ENCODE data around the gene POLR1A.

POLR1A gene

GRCh38 chr2:86142436-86143257 lies 37.0 kb upstream of the POLR1A start:
- TF ChIP-seq MYC (IDR thresholded peaks at IDR 0.05; ENCODE audit: low read depth, low read length) (no peak), POLR2A (IDR thresholded peaks at IDR 0.05; ENCODE audit: extremely low read depth, insufficient read length) (peak; percentile 10)
- TF ChIP-seq, protein P1, sequence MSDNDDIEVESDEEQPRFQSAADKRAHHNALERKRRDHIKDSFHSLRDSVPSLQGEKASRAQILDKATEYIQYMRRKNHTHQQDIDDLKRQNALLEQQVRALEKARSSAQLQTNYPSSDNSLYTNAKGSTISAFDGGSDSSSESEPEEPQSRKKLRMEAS (IDR thresholded peaks at IDR 0.05; ENCODE audit: low read depth, low read length) = no peak
- TF ChIP-seq, protein P2, sequence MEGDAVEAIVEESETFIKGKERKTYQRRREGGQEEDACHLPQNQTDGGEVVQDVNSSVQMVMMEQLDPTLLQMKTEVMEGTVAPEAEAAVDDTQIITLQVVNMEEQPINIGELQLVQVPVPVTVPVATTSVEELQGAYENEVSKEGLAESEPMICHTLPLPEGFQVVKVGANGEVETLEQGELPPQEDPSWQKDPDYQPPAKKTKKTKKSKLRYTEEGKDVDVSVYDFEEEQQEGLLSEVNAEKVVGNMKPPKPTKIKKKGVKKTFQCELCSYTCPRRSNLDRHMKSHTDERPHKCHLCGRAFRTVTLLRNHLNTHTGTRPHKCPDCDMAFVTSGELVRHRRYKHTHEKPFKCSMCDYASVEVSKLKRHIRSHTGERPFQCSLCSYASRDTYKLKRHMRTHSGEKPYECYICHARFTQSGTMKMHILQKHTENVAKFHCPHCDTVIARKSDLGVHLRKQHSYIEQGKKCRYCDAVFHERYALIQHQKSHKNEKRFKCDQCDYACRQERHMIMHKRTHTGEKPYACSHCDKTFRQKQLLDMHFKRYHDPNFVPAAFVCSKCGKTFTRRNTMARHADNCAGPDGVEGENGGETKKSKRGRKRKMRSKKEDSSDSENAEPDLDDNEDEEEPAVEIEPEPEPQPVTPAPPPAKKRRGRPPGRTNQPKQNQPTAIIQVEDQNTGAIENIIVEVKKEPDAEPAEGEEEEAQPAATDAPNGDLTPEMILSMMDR (IDR thresholded peaks at IDR 0.05; ENCODE audit: low read depth, low read length) = no peak
- H3K4me3 ChIP-seq (ENCODE audit: low read depth, low read length) = no peak overlapping the region
- DNase-seq (ENCODE audit: low read depth) = no peak

GRCh38 chr2:86140969-86141392 lies 35.3 kb upstream of the POLR1A start:
- no peak for TF ChIP-seq MYC (IDR thresholded peaks at IDR 0.05; ENCODE audit: low read depth, low read length)
- H3K4me3 ChIP-seq (ENCODE audit: low read depth, low read length) = no peak overlapping the region
- DNase-seq (ENCODE audit: low read depth) = peak; percentile 34

DNA sequence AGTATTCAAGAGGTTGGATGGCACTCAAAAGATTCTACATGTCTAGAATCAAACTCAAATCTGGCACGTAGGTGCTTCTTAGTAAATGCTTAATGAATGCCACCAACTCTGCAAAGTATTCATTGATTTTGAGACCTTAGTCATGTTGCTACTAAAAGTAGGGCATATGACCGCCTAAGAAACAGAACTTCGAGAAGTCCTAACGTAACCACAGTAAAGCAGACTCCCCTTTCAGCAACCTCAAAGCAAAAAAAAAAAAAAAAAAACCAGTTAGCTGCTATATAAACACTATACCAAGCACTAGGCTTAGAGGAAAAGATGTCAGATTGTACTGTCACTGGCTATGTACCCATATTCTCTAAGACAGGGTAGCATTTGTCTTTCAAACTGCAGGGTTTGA lies 34.3 kb upstream of the POLR1A start:
- no peak for DNase-seq (ENCODE audit: low read depth)
- TF ChIP-seq MYC (IDR thresholded peaks at IDR 0.05; ENCODE audit: low read depth, low read length) = no peak
- TF ChIP-seq POLR2A (IDR thresholded peaks at IDR 0.05; ENCODE audit: extremely low read depth, insufficient read length) = no peak
- TF ChIP-seq, protein P2 (IDR thresholded peaks at IDR 0.05; ENCODE audit: low read depth, low read length) = no peak
- TF ChIP-seq, protein P1 (IDR thresholded peaks at IDR 0.05; ENCODE audit: low read depth, low read length) = no peak
- H3K4me3 ChIP-seq (ENCODE audit: low read depth, low read length) = no peak overlapping the region

DNA sequence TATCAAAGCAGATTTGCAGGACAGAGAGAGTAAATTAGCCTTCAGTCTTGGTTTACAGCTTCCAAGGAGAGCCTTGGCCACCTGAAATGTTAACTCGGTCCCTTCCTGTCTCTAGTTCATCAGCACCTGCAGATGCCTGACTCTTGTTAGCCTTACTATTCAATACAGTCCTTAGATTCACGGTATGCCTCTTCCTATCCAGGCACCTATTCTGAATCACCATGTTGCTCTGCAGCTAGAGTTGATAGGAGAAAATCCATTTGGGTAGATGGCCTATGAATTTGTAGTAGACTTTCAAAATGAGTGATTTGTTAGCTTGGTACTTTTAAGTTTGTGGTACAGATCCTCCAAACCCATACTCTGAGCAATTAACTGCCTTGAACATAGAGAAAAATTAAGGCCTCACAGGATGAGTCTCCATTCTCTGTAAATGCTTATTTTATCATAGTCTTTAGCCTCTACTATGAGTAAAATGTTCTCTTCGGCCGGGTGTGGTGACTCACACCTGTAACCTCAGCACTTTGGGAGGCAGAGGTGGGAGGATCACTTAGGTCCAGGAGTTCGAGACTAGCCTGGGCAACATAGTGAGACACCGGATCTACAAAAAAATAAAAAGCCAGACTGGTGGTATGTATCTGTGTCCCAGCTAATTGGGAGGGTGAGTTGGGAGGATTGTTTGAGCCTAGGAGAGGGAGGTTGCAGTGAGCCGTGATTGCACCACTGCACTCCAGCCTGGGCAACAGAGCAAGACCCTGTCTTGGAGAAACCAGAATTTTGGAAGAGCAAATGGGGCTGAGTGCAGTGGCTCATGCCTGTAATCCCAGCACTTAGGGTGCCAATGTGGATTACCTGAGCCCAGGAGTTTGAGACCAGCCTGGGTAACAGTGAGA lies 33.3 kb upstream of the POLR1A start:
- TF ChIP-seq, protein P1 (IDR thresholded peaks at IDR 0.05; ENCODE audit: low read depth, low read length) = no peak
- TF ChIP-seq MYC (IDR thresholded peaks at IDR 0.05; ENCODE audit: low read depth, low read length) = no peak
- TF ChIP-seq POLR2A (IDR thresholded peaks at IDR 0.05; ENCODE audit: extremely low read depth, insufficient read length) = no peak
- TF ChIP-seq, protein P2 (IDR thresholded peaks at IDR 0.05; ENCODE audit: low read depth, low read length) = no peak
- DNase-seq (ENCODE audit: low read depth) = no peak
- no peak overlapping the region for H3K4me3 ChIP-seq (ENCODE audit: low read depth, low read length)

- TF ChIP-seq, protein P2 (IDR thresholded peaks at IDR 0.05; ENCODE audit: low read depth, low read length) = no peak
- TF ChIP-seq, protein P1 (IDR thresholded peaks at IDR 0.05; ENCODE audit: low read depth, low read length) = no peak
- no peak for TF ChIP-seq MYC (IDR thresholded peaks at IDR 0.05; ENCODE audit: low read depth, low read length)
- TF ChIP-seq POLR2A (IDR thresholded peaks at IDR 0.05; ENCODE audit: extremely low read depth, insufficient read length) = no peak
- H3K4me3 ChIP-seq (ENCODE audit: low read depth, low read length) = no peak overlapping the region
- DNase-seq (ENCODE audit: low read depth) = no peak
Observed at GRCh38 chr2:86136141-86136540, 30.5 kb upstream of the POLR1A start.

- no peak overlapping the region for H3K4me3 ChIP-seq (ENCODE audit: low read depth, low read length)
- no peak for DNase-seq (ENCODE audit: low read depth)
- TF ChIP-seq, protein P2 (IDR thresholded peaks at IDR 0.05; ENCODE audit: low read depth, low read length) = no peak
- TF ChIP-seq MYC (IDR thresholded peaks at IDR 0.05; ENCODE audit: low read depth, low read length) (no peak), POLR2A (IDR thresholded peaks at IDR 0.05; ENCODE audit: extremely low read depth, insufficient read length) (no peak)
- TF ChIP-seq, protein P1 (IDR thresholded peaks at IDR 0.05; ENCODE audit: low read depth, low read length) = no peak
Observed at GRCh38 chr2:86135653-86136052, 30.0 kb upstream of the POLR1A start.

Measured in NB4 (cell line).